ENCODE data around the gene SULF2.

Gene SULF2

GRCh38 chr20:47642118-47642517 is 143.2 kb downstream of the SULF2 start:
- no peak for DNase-seq

- no peak for DNase-seq
These were observed 146.4 kb downstream of the SULF2 start for GRCh38 chr20:47638851-47639250.

GRCh38 chr20:47635256-47635655 is 150.0 kb downstream of the SULF2 start:
- DNase-seq: no peak

GRCh38 chr20:47631078-47631477 is 154.2 kb downstream of the SULF2 start:
- no peak for DNase-seq

GRCh38 chr20:47629907-47630306 is 155.4 kb downstream of the SULF2 start:
- no peak for DNase-seq

- DNase-seq: no peak
These were observed 157.7 kb downstream of the SULF2 start for GRCh38 chr20:47627540-47627939.

- DNase-seq: no peak
These were observed 162.1 kb downstream of the SULF2 start for GRCh38 chr20:47623206-47623605.

GRCh38 chr20:47622118-47622665 is 163.1 kb downstream of the SULF2 start:
- no peak for DNase-seq

GRCh38 chr20:47620808-47621805 is 164.2 kb downstream of the SULF2 start:
- peak; percentile 57 for DNase-seq

GRCh38 chr20:47618479-47618878 is 166.8 kb downstream of the SULF2 start:
- no peak for DNase-seq

GRCh38 chr20:47614703-47615309 is 170.5 kb downstream of the SULF2 start:
- DNase-seq: no peak

- no peak for DNase-seq
These were observed 172.6 kb downstream of the SULF2 start for GRCh38 chr20:47612670-47613069.

GRCh38 chr20:47611785-47612184 is 173.5 kb downstream of the SULF2 start:
- no peak for DNase-seq

GRCh38 chr20:47610945-47611250 is 174.4 kb downstream of the SULF2 start:
- no peak for DNase-seq

GRCh38 chr20:47610247-47610944 is 174.9 kb downstream of the SULF2 start:
- no peak for DNase-seq

GRCh38 chr20:47609001-47609400 is 176.3 kb downstream of the SULF2 start:
- DNase-seq: no peak
